GM21576 (cell line): ENCODE measurements around the gene CHRM4.

Experiments
- ATAC-seq: cut with Tn5 transposase; IDR thresholded peaks from one replicate; pipeline ENCODE4 v1.9.1; 2021; ENCODE audit warnings: mild to moderate bottlenecking, moderate library complexity; ENCODE audit not compliant: unreplicated experiment

Gene CHRM4

GRCh38 chr11:46404476-46405017 lies 13.0 kb upstream of the CHRM4 start:
- no peak for ATAC-seq

GRCh38 chr11:46402957-46403902 lies 11.7 kb upstream of the CHRM4 start:
- no peak for ATAC-seq

DNA sequence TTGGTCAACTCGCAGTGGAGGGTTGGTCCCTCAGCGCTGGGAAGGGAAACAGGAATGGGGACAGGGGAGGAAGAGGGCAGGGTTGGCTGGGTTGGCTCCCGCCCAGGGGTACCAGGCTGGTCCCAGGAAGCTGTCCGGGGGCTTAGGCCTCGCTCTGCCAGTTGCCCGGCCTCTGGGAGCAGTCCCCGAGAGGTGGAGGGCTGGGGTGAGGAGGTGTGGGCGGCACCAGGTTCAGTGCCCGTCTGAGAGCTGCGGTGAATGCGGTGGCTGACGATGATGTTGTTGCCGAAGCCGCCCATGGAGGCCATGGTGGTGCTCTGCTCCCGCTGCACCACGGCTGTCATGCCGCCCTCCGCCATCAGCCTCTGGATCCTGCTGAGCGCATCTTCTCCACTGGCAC lies 6.0 kb upstream of the CHRM4 start:
- no peak for ATAC-seq

DNA sequence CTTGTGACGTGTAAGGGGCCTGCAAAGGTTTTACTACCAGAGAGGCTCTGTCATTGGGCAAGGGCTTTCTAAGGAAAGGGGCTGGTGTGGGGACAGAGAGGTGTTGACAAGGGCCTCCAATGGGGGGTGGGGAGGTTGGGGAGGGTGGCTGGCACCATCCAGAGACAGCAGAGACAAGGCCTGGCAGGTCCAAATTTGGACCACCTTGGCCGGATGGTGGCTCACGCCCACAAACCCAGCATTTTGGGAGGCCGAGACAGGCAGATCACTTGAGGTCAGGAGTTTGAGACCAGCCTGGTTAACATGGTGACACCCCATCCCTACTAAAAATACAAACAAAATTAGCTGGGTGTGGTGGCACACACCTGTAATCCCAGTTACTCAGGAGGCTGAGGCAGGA lies 2.2 kb upstream of the CHRM4 start:
- no peak for ATAC-seq

GRCh38 chr11:46393231-46393616 lies 1.6 kb upstream of the CHRM4 start:
- no peak for ATAC-seq

GRCh38 chr11:46392421-46393230 lies 1.1 kb upstream of the CHRM4 start:
- ATAC-seq: peak; percentile 52

DNA sequence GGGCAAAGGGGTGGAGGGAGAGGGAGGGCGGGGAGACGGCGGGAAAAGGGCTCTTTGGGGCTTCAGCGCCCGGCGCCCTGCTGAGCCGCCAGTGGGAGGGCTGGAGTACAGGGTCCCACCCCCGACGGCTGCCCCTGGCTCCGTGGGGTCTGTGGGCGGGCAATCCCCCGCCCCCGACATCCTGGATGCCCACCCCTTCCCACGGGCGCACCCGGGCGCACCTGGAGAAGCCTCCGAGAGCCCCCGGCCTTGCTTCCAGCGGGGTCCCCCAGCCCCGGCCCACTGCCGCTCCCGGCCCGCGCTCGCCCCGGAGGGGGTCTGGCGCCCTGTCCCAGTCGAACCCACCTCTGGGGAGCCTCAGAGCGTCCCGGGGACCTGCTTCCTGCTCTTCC lies 394 bp downstream of the CHRM4 start:
- no peak for ATAC-seq

- no peak for ATAC-seq
These were observed 1.0 kb downstream of the CHRM4 start for GRCh38 chr11:46390331-46391171.

DNA sequence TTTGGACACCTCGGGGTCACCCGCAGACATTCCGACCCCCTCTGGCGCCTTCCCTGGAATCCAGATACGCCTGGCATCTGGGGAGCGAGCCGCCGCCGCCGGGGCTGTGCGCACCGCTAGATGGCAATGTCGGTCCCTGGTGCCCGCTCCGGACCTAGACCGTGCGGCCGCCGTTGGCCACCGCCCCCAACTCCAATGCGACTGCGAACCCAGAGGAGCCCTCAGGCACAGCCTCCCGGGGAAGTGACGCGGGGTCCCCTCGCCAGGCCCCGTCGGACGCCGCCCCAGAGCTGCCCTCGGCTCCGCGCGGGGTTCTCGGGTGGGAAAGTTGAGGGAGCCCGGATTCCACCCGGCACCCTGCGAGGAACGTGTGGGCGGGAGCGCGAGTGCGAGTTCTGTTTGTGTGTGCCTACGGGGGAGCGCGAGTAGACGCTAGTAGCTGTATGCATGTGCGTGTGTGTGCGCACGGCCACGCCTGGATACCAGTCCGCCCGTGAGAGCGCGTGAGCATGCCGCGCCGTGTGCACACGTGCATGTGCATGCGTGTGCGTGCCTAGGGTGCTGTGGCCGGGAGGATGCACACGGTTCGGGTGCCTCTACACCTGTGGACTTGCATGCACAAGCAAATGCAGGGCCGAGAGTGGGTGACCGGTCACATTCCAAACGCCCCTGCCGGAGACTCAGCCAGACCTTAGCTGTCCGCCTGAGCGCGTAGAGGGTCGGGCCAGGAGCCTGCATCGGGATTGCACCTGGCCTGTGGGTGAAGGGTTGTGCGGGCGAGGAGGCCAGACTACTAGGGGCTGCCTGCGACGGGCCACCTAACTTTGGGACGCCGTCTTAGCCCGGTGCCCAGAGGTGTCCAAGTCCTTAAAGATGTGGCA lies 1.9 kb downstream of the CHRM4 start:
- ATAC-seq: peak; percentile 53

DNA sequence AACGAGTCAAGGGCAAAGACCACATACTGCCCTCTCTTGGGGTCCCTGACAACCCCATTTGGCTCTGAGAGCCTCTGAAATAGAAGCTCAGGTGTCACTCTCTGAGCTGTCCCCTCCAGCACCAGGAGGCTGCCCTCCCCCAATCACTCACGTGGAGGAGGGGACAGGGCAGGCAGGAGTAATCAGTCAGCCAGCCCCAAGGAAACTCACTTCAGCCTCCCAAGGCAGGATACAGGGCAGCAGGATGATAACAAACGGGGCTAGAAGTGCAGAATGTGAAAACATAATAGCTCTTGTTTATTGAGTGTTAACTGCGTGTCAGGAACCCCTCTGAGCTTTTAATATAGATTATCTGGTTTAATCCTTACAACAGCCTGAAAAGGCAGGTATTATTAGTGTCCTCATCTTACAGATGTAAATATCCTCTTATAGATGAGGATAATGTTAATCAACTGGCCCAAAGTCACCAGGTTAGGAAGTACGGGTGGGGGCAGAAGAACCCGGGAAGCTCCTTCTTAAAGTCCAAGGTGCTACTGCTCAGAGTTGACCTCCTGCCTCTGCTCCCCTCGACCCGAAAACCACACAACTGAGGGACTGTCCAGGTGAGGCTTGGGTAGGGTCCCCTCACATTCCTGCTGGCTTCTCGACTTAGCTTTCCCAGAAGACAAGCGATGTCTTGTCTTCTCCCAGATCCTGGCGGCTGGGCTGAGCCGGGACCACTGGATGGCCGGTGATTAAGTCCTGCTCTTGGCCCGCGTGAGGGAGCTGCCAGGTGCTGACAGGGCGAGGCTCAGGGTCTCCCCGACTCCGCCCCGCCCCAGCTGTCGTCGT lies 2.7 kb downstream of the CHRM4 start:
- no peak for ATAC-seq

GRCh38 chr11:46387919-46388618 lies 3.5 kb downstream of the CHRM4 start:
- ATAC-seq: no peak

DNA sequence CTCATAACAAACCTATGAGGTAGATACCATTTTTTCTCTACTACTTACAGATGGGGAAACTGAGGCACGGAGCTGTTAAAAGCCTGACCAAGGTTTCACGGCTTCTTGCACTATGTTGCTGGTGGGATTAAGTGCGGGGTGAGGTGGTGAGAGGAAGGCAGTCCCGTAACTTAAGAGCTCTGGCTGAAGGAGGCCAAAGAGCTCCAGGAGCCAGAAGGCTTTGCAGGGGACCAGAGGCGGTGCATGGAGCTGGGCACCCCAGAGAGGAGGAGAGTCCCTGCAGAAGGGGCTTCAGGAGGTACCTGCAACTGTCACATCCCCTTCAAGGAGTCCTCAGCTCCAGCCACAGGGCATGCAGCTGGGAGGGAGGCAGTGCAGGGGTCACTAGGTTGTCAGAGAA lies 4.1 kb downstream of the CHRM4 start:
- no peak for ATAC-seq

DNA sequence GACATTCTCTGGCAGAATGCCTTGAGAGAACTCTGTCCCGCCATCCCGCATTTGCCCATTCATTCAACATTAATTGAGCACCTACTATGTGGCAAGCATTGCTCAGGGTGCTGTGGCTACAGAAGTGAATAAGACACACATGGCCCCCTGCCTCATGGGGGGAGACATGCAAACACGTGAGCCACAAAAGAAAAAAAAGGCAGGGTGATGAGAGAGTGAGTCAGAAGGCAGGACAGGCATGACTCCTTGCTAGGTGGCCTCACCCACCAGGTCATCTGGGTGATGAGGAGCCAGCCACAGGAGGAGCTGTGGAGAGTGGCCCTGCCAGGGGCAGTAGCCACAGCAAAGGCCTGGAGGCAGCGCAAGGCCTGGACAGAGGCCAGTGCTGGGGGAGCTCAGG lies 4.9 kb downstream of the CHRM4 start:
- ATAC-seq: no peak

DNA sequence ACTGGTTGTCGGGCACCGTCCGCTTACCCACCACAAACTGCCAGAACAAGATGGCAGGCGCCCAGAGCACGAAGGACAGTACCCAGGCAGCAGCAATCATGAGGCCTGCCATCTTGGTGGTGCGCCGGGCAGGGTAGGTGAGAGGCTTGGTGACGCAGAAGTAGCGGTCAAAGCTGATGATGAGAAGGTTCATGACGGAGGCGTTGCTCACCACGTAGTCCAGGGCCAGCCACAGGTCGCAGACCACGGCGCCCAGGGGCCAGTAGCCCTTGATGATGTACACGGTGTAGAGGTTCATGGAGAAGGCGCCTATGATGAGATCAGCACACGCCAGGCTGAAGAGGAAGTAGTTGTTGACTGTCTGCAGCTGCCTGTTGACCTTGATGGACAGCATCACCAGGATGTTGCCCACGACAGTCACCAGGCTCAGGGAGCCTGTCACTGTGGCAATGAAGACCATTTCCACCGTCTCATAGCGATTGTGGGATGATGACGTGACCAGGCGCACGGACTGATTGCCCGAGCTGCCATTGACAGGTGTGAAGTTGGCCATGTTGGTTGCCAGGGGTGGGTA lies 5.5 kb downstream of the CHRM4 start:
- ATAC-seq: no peak

DNA sequence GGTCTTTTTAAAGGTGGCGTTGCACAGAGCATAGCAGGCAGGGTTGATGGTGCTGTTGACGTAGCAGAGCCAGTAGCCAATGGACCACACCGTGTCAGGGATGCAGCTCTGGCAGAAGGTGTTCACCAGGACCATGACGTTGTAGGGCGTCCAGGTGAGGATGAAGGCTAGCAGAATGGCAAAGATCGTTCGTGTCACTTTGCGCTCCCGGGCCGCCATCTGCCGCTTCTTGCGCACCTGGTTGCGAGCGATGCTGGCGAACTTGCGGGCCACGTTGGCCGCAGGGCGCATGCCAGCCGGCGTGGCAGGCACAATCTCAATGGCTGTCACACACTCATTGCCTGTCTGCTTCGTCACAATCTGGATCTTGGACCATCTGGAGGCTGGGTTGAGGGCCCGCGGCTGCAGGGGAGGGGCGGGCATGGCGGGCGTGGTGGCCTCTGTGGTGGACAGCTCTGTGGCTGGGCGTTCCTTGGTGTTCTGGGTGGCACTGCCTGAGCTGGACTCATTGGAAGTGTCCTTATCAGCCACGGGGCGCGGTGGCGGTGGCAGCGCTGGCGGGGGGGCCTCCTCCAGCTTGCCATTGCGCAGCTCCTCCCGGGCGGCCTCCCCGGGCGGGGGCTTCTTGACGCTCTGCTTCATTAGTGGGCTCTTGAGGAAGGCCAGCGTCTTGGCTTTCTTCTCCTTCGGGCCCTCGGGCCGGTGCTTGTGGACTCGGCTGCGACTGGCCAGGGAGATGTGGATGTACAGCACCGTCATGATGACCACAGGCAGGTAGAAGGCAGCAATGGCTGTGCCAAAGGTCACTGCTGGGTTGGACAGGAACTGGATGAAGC lies 6.2 kb downstream of the CHRM4 start:
- no peak for ATAC-seq

DNA sequence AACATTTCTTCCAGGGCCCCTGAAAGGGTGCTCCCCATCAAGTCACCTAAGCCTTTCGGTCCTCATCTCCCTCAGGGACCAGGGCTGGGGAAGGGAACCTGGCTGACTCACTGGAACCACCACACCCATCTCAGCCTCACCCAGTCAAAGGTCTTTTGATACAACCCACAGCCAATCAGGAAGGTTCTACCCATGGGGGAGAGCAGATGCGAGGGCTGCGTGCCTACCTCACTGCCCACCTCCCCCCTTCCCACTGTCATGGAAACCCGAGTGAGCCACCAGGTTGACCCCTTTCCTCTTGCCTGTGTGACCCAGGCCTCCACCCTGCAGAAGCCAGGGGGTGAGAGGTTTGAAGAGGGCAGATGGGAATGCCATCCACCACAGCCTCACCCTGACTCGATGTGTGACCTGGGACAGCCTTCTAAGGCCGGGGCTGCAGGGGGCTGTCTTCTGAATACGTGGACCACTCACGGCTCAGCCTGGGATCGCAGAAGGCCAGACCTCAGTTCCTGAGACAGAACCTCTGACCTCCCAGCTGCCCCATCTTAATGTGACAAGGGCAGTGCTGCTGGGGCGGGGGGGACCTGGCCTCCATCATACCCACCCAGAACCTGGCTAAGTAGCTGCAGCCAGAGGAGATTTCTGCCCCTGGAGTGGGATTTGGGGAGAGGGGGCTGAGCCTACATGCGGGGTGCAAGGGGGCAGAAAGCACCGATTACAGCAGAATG lies 7.4 kb downstream of the CHRM4 start:
- no peak for ATAC-seq

- no peak for ATAC-seq
These were observed 8.2 kb downstream of the CHRM4 start for GRCh38 chr11:46383404-46383758.
